GM19324 (cell line): ENCODE results near the gene ARVCF.
"Not testable (repeated sequence)": the region's sequence is repeated elsewhere in the genome, so short reads cannot be mapped to it uniquely, and the experiment has no call there.

Source experiments
- ATAC-seq: cut with Tn5 transposase; IDR thresholded peaks from one replicate; pipeline ENCODE4 v1.9.1; 2021; ENCODE audit warnings: mild to moderate bottlenecking, moderate library complexity; ENCODE audit not compliant: unreplicated experiment, low FRiP score

The ARVCF gene

DNA sequence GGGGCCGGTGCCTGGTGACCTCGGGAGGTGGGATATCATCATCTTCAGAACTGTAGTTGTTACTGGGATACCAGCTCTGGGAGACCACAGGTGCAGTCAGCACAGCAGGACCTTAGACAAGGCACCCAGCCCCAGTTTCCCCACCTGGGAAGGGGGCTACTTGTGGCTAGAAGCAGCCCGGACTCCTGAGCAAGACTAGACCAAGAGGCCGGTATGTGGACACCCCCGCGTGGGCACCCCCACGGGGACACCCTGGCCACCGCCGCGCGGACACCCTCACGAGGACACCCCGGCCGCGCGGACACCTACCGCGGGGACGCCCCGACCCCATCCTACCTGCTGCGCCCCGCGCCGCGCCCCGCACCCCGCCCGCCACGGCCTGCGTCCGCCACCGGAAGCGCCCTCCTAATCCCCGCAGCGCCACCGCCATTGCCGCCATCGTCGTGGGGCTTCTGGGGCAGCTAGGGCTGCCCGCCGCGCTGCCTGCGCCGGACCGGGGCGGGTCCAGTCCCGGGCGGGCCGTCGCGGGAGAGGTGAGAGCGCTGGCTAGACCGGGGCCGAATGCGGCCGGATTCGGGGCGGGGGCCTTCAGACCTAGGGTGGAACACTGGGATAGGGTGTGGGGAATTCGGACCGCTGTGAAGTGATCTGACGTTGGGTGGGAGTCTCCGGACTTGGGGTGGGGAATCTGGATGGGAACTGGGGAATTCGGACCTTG, 75.1 kb downstream of the ARVCF start, which contains the start of the genes COMT and TXNRD2:
COMT (plus strand) TSS at position 408 of the 718 bp plus-strand sequence. CDS start 20,755 bp downstream, outside the sequence.
TXNRD2 (minus strand) TSS at position 454 of the 718 bp plus-strand sequence; CDS start at position 439, 15 bp downstream.
- ATAC-seq, result no peak

DNA sequence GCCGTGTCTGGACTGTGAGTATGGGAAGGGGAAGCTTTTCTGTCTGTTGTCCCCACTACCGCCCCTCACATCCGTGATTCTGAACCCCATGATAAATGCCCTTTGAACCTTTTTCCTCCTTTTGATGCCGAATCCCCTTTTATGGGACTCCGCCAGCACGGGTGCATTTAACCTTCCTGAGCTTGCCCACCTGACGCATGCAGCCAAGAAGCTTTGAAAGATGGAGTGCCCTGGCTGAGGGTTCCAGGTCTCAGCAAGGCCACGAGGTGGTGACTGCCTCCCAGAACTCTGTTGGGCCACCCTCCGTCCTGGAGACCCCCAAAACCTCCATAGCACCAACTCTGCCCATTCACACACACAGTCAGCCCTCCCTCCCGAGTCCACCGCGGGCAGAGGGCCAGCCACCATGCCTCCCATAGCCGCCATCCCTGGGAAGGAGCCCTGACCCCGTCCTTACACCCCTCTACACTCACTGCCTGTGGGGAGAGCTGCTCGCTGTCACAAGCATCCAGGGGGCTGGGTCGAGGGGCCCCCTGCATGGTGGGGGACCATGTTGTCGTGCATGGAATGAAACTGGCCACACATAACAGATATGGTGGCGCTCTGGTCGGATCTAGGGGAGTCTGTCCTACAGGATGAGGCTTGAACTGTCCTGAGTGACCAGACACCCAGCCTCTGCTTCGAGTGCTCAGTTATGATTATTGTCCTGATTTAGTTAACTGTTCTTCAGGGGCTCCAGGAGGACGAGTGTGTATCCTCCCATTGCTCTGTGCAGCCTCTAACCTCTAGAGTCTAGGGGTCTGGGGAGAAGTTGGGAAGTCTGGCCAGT, 75.9 kb downstream of the ARVCF start:
- no peak for ATAC-seq

DNA sequence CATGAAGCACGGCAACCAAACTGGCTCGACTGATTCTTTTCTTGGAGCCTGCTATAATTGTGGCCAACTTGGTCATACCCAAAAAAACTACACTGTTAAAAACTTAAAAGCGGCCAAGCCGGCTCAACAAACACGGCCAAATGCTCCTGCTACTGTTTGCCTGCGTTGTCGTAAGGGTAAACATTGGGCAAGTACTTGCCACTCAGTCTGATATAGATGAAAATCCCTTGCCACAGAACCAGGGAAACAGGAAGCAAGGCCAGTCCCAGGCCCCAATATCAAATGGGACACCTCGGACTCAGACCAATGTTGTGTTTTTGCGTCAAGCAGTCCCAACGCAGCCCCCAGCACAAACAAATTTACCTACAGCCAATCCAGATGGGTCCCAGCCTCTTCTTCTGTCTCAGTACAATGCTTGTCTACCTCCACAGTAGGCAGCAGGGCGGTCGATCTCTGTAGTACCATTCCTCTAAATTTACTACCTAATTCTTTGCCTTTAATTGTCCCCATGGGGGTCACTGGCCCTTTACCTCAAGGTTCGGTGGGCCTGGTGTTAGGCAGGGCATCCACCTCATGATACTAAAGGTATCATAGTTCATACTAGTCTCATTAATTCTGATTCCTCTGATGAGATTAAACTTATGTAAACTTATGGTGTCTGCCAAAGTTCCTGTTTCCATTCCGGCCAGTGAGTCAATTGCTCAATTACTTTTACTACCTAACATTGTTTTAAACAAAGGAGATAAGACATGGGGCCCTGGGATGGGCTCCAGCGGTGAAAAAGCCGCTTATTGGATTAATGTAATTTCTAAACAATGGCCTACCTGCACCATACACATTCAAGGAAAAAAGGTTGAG, 78.8 kb downstream of the ARVCF start:
- no peak for ATAC-seq

DNA sequence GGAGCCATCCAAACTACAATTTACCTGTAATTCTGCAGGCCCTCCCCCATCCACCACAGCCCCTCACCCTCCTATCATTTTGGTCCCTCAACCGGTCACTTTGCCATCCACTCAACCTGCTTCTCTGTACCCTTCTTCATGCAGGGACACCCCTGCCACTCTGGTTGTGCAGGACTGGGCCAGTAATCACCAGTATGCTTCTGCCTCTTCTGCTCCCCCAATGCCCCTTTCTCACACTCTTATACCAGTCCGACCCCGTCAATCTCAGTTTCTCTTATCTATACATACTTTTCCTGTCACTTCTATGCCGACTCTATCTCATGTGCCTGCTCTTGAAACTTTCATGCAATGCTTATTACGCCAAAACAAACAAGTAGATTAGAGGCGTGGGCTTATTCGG, 80.1 kb downstream of the ARVCF start:
- ATAC-seq, result no peak

DNA sequence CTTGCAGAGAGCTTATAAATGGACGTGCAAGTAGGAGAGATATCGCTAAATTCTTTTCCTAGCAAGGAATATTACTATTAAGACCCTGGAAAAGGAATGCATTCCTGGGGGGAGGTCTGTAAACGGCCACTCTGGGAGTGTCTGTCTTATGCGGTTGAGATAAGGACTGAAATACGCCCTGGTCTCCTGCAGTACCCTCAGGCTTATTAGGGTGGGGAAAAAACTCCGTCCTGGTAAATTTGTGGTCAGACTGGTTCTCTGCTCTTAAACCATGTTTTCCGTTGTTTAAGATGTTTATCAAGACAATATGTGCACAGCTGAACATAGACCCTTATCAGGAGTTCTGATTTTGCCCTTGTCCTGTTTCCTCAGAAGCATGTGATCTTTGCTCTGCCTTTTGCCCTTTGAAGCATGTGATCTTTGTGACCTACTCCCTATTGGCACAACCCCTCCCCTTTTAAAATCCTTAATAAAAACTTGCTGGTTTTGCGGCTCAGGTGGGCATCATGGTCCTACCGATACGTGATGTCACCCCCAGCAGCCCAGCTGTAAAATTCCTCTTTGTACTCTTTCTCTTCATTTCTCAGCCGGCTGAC, 81.4 kb downstream of the ARVCF start:
- not testable (repeated sequence) for ATAC-seq

DNA sequence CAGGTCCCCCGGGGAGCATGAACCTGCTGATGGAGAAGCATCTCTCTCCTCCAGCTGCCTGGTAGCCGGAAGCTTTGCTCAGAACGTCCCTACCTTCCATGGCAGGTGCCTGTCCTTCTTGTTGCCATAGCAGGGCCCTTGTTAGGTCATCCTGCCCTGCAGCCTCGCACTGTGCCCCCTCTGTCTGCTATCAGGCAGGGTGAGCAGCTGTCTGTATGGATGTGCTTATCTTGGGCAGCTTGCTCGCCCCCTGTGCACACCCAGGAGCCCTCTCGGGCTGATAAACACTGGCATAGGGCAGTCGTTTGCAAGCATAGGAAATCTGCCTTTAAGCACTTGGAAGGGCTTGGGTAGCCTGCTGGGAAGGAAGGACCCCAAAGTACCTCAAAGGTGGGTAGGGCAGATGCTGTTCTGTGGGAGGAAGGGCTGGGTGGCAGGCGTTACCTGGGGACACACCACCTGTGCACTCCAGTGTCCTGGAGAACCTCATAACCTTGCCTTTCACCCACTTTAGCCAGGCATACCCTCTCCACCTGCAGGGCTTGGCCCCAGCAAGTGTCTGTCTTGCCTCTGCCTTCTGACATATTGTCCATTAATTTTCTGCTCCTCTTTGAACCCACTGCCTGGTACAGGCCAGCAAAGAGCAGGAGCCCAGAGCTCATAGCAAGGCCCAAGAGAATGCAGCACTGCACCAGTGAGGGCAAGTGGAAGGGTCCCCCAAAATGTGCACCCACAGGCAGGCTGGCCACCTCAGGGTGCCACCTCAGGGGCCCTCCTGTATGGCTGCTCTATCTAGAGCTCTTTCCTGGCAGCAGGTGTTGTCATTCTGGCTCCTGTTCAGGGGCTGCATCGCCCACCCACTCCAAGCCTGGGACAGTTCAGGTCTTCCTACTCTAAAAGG, 83.0 kb downstream of the ARVCF start:
- no peak for ATAC-seq

DNA sequence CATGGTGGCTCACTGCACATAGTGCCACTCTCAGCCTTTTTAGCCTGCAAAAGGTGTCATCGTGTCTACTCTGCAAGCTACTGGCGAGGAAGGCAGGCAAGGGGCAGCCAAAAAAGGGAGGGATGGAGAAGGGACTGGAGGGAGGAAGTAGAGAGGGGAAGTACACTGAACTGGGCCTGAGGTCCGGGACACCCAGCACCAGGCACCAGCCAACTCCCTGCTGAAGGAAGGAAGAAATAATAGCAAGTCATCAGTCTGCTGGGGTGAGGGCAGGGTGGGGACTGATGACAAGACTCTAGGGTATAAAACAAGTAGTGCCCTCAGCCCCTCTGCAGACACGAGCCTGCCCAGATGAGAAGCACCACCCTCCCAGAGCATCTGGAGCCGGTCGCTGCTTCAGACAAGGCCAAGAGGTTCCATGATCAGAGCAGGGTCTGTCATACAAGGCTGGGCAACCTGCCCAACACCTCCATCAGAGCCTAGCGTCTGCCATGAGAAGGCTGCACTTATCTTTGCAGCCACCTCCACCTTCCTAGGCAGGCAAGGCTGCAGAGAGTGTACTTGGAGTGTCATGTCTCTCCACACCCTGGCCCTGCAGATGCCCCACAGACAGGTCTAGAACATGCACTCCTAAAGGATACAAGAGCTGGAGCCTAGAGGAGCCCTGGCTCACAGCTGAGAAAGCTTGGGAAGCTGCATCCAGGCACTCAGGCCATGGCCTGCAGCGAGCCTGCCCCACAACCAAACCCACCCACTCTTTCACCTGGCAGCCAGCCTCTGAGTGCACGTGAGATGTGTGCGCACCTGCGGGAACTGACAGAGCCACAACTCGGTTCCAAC, 84.0 kb downstream of the ARVCF start:
- no peak for ATAC-seq

DNA sequence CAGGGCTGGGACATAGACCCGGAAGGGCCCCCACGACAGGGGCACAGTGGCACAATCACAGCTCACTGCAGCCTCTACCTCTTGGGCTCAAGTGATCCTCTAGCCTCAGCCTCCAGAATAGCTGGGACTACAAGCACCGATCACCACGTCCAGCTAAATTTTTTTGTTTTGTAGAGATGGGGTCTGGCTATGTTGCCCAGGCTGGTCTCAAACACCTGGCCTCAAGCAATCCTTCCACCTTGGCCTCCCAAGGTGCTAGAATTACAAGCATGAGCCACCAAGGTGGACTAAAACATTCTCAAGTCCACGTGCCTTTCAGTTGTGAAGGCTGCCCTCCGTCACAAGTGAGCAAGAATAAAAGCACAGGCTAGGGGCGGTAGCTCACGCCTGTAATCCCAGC, 85.1 kb downstream of the ARVCF start:
- ATAC-seq, result no peak

DNA sequence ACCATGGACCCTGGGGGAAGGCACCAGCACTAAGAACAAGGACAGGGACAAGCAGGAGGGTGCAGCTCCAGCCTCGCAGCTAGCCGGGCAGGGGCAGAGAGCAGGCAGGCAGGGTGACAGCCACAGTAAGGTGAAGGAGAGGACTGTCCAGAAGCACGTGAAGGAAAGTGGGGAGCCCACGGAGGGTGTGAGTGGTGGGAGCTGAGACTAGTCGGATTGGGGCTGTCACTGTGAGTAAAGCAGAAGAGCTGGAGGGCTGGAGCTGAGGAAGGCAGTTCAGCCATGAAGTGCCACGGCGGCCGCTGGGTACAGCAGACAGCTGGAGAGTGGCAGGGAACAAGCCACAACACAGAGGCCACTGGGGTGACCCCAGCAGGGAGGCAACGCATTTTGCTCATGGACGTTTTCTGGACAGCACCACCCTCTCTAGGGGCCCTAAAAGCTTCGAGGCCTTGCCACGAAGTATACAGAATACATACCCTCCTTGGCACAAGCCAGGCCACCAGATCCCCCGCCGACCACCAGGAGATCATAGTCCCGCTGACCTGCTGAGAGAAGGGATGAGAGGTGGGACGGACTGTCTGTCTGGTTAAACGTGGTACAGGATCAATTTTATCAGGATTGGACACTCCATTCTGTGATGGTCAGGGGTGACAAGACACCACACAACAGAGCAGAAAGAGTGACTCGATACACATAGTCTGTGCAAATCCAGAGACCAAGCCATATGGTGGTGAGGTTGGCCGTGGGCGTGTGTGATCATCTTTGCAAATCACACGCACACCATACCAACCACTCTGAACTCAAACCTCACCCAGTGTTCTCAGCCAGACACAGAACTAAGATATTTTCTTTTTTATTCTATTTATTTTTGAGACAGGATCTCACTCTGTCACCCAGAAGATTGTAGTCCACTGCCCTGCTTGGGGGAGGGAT, 85.8 kb downstream of the ARVCF start:
- ATAC-seq, result no peak

DNA sequence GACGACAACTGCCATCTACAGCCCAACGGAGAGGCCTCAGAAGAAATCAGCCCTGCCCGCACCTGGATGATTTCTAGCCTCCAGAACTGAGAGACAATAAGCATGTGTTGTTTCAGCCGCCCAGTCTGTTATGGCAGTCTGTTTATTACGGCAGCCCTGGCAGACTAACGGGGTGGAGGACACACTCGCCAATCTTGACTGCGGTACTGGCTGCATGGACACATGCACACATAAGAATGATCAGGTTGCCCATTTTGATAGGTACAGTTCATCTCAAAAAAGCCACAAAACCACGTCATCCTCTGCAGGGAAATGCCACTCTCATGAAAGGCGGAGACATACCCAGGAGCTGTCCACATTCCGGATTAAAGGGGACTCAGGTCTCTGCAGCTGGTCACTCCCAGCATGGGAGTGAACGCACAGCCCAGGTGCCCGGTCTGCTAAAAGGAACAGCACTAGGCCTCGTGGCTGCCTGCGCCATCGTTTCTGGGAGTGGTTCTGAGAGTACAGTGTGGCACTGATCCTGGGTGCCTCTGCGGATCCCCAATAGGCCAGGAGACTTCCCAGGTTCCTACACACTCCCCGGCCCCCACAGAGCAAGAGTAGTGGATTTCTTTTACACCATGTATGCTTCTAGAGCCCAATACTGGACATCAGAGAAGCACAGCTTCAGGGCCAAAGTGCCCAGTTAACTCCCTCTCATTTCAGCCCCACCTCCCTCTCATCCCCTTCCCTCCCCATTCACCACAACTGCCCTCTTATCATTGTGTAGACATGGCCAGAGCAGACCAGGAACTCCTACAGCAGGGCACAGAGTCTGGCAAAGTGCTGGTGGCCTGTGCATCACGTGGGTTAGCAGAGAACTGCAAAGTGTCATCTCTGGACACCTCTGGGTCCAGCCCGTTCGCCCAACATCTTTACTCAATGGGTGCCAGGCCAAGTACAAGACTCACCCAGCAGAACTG, 86.8 kb downstream of the ARVCF start:
- no peak for ATAC-seq

DNA sequence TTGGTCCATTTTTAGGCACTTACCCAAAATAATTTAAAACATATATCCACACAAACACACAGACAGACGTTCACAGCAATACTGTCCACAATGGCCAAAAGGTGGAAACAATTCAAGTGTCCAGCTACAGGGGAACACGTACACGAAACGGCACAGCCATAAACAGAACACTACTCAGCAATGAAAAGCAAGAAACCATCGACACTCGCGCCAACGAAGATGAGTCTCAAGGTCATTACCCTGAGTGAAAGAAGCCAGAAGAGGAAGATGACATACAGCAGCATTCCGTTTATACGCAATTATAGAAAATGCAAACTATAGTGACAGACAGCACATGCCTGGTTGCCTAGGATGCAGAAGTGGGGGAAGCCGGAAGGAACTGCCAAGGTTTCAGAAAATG, 88.4 kb downstream of the ARVCF start:
- no peak for ATAC-seq

DNA sequence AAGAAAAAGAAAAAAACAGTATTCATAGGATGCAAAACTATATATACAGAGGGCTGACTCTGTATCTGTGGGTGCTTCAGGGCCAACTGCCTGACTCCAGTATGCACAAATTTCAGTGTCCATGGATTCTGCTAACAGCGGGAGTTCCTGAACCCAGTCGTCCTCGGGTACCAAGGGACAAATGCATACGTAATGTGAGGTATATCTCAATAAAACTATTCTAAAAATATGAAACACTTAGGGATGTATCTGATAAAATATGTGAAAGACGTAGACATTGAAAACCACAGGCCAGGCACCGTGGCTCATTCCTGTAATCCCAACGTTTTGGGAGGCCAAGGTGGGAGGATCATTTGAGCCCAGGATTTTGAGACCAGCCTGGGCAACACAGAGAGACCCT, 88.9 kb downstream of the ARVCF start:
- ATAC-seq, result no peak

DNA sequence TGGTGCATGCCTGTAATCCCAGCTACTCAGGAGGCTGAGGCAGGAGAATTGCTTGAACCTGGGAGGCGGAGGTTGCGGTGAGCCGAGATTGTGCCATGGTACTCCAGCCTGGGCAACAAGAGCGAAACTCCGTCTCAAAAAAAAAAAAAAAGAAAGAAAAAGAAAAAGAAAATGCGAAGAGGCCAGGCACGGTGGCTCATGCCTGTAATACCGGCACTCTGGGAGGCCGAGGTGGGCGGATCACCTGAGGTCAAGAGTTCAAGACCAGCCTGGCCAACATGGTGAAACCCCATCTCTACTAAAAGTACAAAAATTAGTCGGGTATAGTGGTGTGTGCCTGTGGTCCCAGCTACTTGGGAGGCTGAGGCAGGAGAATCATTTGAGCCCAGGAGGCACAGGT, 90.6 kb downstream of the ARVCF start:
- not testable (repeated sequence) for ATAC-seq

DNA sequence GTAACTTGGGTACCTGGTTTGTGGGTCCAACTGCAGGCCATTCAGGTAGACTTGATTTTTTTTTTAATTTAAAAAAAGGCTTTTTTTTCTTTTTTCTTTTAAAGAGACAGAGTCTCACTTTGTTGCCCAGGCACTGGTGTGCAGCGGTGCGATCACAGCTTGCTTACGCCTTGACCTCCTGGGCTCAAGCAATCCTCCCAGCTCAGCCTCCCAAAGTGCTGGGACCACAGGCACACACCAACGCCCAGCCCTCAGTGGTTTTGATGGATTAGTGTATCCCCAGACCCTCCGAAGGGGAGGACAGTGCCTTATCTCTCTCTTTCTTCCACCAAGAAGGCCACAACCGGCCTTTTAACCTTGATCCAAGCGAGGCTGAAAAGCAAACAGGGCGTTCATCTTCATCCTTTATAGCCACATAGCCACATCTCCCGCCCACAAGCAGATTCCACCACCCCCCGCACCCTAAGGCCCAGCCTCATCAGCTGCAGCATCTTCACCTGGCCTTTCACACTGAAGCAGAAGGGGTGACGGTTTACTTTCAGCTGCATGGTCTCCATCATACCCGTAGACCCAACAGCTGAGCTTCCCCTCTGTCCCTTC, 92.6 kb downstream of the ARVCF start:
- no peak for ATAC-seq

DNA sequence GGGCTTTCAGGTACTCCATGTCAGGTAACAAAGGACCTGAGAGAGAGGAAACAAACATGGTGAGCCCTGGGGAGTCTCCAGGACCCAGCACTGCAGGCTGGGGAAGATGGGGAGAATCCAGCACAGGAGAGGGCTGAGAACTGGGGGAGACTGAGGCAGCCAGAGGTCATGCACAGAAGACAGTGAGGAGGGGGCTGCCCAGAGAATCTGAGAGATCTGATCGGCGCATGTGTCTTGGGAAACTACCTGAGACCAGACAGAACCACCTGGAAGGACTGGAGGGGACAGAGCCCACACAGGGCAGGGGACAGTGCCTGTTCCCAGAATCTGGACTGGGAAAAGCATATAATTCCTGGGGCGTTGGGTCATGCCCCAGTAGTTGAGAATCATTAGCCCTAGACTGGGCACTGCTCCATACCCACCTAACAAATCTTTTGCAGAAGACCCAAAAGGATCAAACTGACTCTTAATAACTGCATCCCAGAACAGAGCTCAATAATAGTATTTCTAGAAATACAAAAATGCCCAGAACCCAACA, 95.0 kb downstream of the ARVCF start:
- no peak for ATAC-seq
